Measurements from ENCODE around the gene CLHC1. TPM values are rescaled to one million over a fixed set of nuclear protein-coding genes. Genes with fewer than 3 reads are reported as not detected.
"Not testable (repeated sequence)": the region's sequence is repeated elsewhere in the genome, so short reads cannot be mapped to it uniquely, and the experiment has no call there.

CLHC1 gene
- total and polyA plus RNA-seq, 2 of the 8 experiments (the other 6 are each of a cell fraction or from before 2014, with no cell fraction given), result 2.6 to 10.8 TPM

GRCh38 chr2:55126643-55127042 lies 105.5 kb downstream of the CLHC1 start:
- H2BK15ac ChIP-seq (ENCODE audit: low read length); H2BK12ac ChIP-seq (ENCODE audit: low read depth, low read length); H4K5ac ChIP-seq (ENCODE audit: insufficient read length, low read depth, low read length); H3K36me3 ChIP-seq (ENCODE audit: control insufficient read depth in 2 of 4, insufficient read depth in 4 of 4, low read length in 3 of 4); H3K4me3 ChIP-seq (ENCODE audit: extremely low read depth in 1 of 4, insufficient read depth in 2 of 4, low read depth in 3 of 4, low read length in 4 of 4); H3K56ac ChIP-seq (replicated peaks; ENCODE audit: insufficient read length, low read depth, low read length); H2BK120ac ChIP-seq (replicated peaks; ENCODE audit: low read depth, low read length); H3K79me2 ChIP-seq (ENCODE audit: control insufficient read depth in 1 of 2, insufficient read depth in 2 of 2, low read length in 2 of 2); H4K91ac ChIP-seq (replicated peaks; ENCODE audit: insufficient read length, low read length); H2BK5ac ChIP-seq (ENCODE audit: low read depth, low read length); H4K20me1 ChIP-seq (replicated peaks in 1 of 2; ENCODE audit: control insufficient read depth in 1 of 2, insufficient read depth in 2 of 2, low read length in 2 of 2); H3K4ac ChIP-seq (replicated peaks; ENCODE audit: insufficient read length, low read depth, low read length); H3K9me3 ChIP-seq (ENCODE audit: insufficient read depth in 2 of 2, low read depth in 1 of 2, low read length in 1 of 2); DNase-seq (ENCODE audit: low read depth in 1 of 2, low spot score in 2 of 2); H4K8ac ChIP-seq (ENCODE audit: extremely low read depth, insufficient read depth, low read length); H2AFZ ChIP-seq (ENCODE audit: low read length); H3K4me2 ChIP-seq (ENCODE audit: insufficient read depth in 1 of 2, low read depth in 2 of 2, low read length in 2 of 2); H2AK5ac ChIP-seq (ENCODE audit: low read depth, low read length); H3K79me1 ChIP-seq (ENCODE audit: low read depth, low read length); FAIRE-seq; H3K23ac ChIP-seq (ENCODE audit: insufficient read length); H3K27me3 ChIP-seq (replicated peaks in 1 of 4; ENCODE audit: control insufficient read depth in 3 of 4, extremely low read depth in 1 of 4, insufficient read depth in 3 of 4, low read length in 3 of 4); H3K14ac ChIP-seq (ENCODE audit: insufficient read length); H3K9ac ChIP-seq (replicated peaks in 1 of 4; ENCODE audit: extremely low read depth in 1 of 4, low read depth in 3 of 4, low read length in 3 of 4); H3K4me1 ChIP-seq (replicated peaks in 1 of 4; ENCODE audit: control insufficient read depth in 3 of 4, insufficient read depth in 4 of 4, low read length in 3 of 4); H3K23me2 ChIP-seq (ENCODE audit: low read depth, low read length); H3K18ac ChIP-seq (ENCODE audit: extremely low read depth, low read length); H3K27ac ChIP-seq (ENCODE audit: low read depth, low read length); H2BK20ac ChIP-seq (ENCODE audit: low read length): not testable (repeated sequence)
- WGBS, 2 experiments (ENCODE audit: extremely low coverage in 1 of 2, insufficient coverage in 1 of 2, insufficient read length in 1 of 2, insufficient replicate concordance in 2 of 2, low coverage in 1 of 2, low lambda C conversion rate in 2 of 2, missing lambda C conversion rate in 1 of 2), result 93% methylated on average over 4 of the region's 4 CpGs; no CpG with 5 or more reads in 1 of the 2 experiments
- ChIA-PET POLR2A (ENCODE audit: partially characterized antibody) (interaction anchor here (0.7 to 3.1 kb wide), 3 partner anchors 8 to 76 kb away, joined by 3 to 16 read pairs (median 4); partner anchors contain the start of gene RTN4), CTCF (ENCODE audit: partially characterized antibody) (interaction anchor here (0.6 to 1.6 kb wide), 3 partner anchors 41 to 491 kb away, joined by 3 to 4 read pairs (median 4); no protein-coding TSS in a partner anchor)

Other genes starting within 250 kb of the CLHC1 start
- 240 and 242 TPM in 2 replicates for gene RTN4, start 181.8 kb downstream of the CLHC1 start, total RNA-seq (2021; fragmentation: NEBNext Ultra II Directional; extraction: Animal tissue kit (Norgen Biotek cat#: 25700))
- gene RTN4, start 181.8 kb downstream of the CLHC1 start, polyA plus RNA-seq (2011; rRNA removed), result 113 and 179 TPM in 2 replicates
- 1,427 and 1,431 TPM in 2 replicates for gene RPS27A, start 395 bp upstream of the CLHC1 start, total RNA-seq (2021; fragmentation: NEBNext Ultra II Directional; extraction: Animal tissue kit (Norgen Biotek cat#: 25700))
- gene RPS27A, start 395 bp upstream of the CLHC1 start, polyA plus RNA-seq (2011; rRNA removed), result 908 and 1,682 TPM in 2 replicates
- gene MTIF2, start 36.9 kb upstream of the CLHC1 start, total RNA-seq (2021; fragmentation: NEBNext Ultra II Directional; extraction: Animal tissue kit (Norgen Biotek cat#: 25700)), result 34.5 and 36.0 TPM in 2 replicates
- 8.2 and 11.0 TPM in 2 replicates for gene MTIF2, start 36.9 kb upstream of the CLHC1 start, polyA plus RNA-seq (2011; rRNA removed)
- 91.4 and 98.0 TPM in 2 replicates for gene CCDC88A, start 187.6 kb upstream of the CLHC1 start, total RNA-seq (2021; fragmentation: NEBNext Ultra II Directional; extraction: Animal tissue kit (Norgen Biotek cat#: 25700))
- gene CCDC88A, start 187.6 kb upstream of the CLHC1 start, polyA plus RNA-seq (2011; rRNA removed), result 22.9 and 27.0 TPM in 2 replicates